Measurements from ENCODE around the gene FBLN1. TPM values are rescaled to one million over a fixed set of nuclear protein-coding genes. Genes with fewer than 3 reads are reported as not detected.

The FBLN1 gene
- total and polyA plus RNA-seq, 2 of the 8 experiments (the other 6 are each of a cell fraction or from before 2014, with no cell fraction given), result 159 to 168 TPM

- H3K4me3 ChIP-seq (ENCODE audit: extremely low read depth in 1 of 4, insufficient read depth in 2 of 4, low read depth in 3 of 4, low read length in 4 of 4), result no peak overlapping the region
- 91% methylated on average over 23 of the region's 23 CpGs; no CpG with 5 or more reads in 1 of the 2 experiments for WGBS, 2 experiments (ENCODE audit: extremely low coverage in 1 of 2, insufficient coverage in 1 of 2, insufficient read length in 1 of 2, insufficient replicate concordance in 2 of 2, low coverage in 1 of 2, low lambda C conversion rate in 2 of 2, missing lambda C conversion rate in 1 of 2)
- H3K4ac ChIP-seq (replicated peaks; ENCODE audit: insufficient read length, low read depth, low read length), result no peak overlapping the region
- no peak overlapping the region for H3K56ac ChIP-seq (replicated peaks; ENCODE audit: insufficient read length, low read depth, low read length)
- H4K5ac ChIP-seq (ENCODE audit: insufficient read length, low read depth, low read length), result no peak overlapping the region
- H2AK5ac ChIP-seq (ENCODE audit: low read depth, low read length), result 0 out of 2 replicates have a peak overlapping the region, but pooled peaks have one; percentile 57
- H3K4me2 ChIP-seq (ENCODE audit: insufficient read depth in 1 of 2, low read depth in 2 of 2, low read length in 2 of 2), result no peak overlapping the region
- H3K4me1 ChIP-seq (replicated peaks in 1 of 4; ENCODE audit: control insufficient read depth in 3 of 4, insufficient read depth in 4 of 4, low read length in 3 of 4), result no peaks in the 10 kb centered on the region
- H2BK12ac ChIP-seq (ENCODE audit: low read depth, low read length), result no peak overlapping the region
- no peak overlapping the region for H3K23ac ChIP-seq (ENCODE audit: insufficient read length)
- ChIA-PET POLR2A (ENCODE audit: partially characterized antibody) (interaction anchor here (0.6 kb wide), 1 partner anchor 337 kb away, joined by 5 read pairs; no protein-coding TSS in a partner anchor), CTCF (ENCODE audit: partially characterized antibody) (interaction anchor here (0.9 to 3.1 kb wide), 11 partner anchors 9 to 395 kb away, joined by 3 to 17 read pairs (median 4); no protein-coding TSS in a partner anchor)
- H2BK15ac ChIP-seq (ENCODE audit: low read length), result no peak overlapping the region
- H3K36me3 ChIP-seq (ENCODE audit: control insufficient read depth in 2 of 4, insufficient read depth in 4 of 4, low read length in 3 of 4), result 0 out of 8 replicates have a peak, but pooled peaks cover 0 to 3% (median 0%) of the 10 kb centered on the region in 4 experiments
- no peak overlapping the region for H2BK5ac ChIP-seq (ENCODE audit: low read depth, low read length)
- no peak overlapping the region for H3K27ac ChIP-seq (ENCODE audit: low read depth, low read length)
- no peak overlapping the region for H3K18ac ChIP-seq (ENCODE audit: extremely low read depth, low read length)
- no peak overlapping the region for H4K91ac ChIP-seq (replicated peaks; ENCODE audit: insufficient read length, low read length)
- no peak overlapping the region for H2BK120ac ChIP-seq (replicated peaks; ENCODE audit: low read depth, low read length)
- peaks cover 0 to 5% of the 10 kb centered on the region in 2 experiments; a peak in 2 of 4 replicates for H3K9me3 ChIP-seq (ENCODE audit: insufficient read depth in 2 of 2, low read depth in 1 of 2, low read length in 1 of 2)
- no peak for DNase-seq (ENCODE audit: low read depth in 1 of 2, low spot score in 2 of 2)
- no peaks in the 10 kb centered on the region for H3K79me2 ChIP-seq (ENCODE audit: control insufficient read depth in 1 of 2, insufficient read depth in 2 of 2, low read length in 2 of 2)
- H4K20me1 ChIP-seq (replicated peaks in 1 of 2; ENCODE audit: control insufficient read depth in 1 of 2, insufficient read depth in 2 of 2, low read length in 2 of 2), result peaks cover 0 to 1% of the 10 kb centered on the region in 2 experiments
- H3K23me2 ChIP-seq (ENCODE audit: low read depth, low read length), result no peaks in the 10 kb centered on the region
- H3K9ac ChIP-seq (replicated peaks in 1 of 4; ENCODE audit: extremely low read depth in 1 of 4, low read depth in 3 of 4, low read length in 3 of 4), result no peak overlapping the region
- H3K79me1 ChIP-seq (ENCODE audit: low read depth, low read length), result no peaks in the 10 kb centered on the region
- H3K14ac ChIP-seq (ENCODE audit: insufficient read length), result no peak overlapping the region
- no peak for FAIRE-seq
- no peaks in the 10 kb centered on the region for H3K27me3 ChIP-seq (replicated peaks in 1 of 4; ENCODE audit: control insufficient read depth in 3 of 4, extremely low read depth in 1 of 4, insufficient read depth in 3 of 4, low read length in 3 of 4)
- H4K8ac ChIP-seq (ENCODE audit: extremely low read depth, insufficient read depth, low read length), result no peak overlapping the region
- no peak overlapping the region for H2AFZ ChIP-seq (ENCODE audit: low read length)
- no peak overlapping the region for H2BK20ac ChIP-seq (ENCODE audit: low read length)
- TF ChIP-seq CHD2 (IDR thresholded peaks at IDR 0.05; ENCODE audit: low read length), result no peak
- no peak for TF ChIP-seq KDM1A (IDR thresholded peaks at IDR 0.05; ENCODE audit: borderline replicate concordance, low read length)
- no peak for TF ChIP-seq TEAD4 (IDR thresholded peaks at IDR 0.05; ENCODE audit: low read depth, low read length)
- no peak for TF ChIP-seq E2F6 (IDR thresholded peaks at IDR 0.05)
- no peak for TF ChIP-seq MAX (IDR thresholded peaks at IDR 0.05)
- TF ChIP-seq RNF2 (IDR thresholded peaks at IDR 0.05; ENCODE audit: borderline replicate concordance, low read depth, low read length, missing control alignments, poor library complexity, severe bottlenecking), result no peak
- TF ChIP-seq SAP30 (IDR thresholded peaks at IDR 0.05; ENCODE audit: insufficient read depth, insufficient replicate concordance, low read length), result no peak
- TF ChIP-seq POU5F1 (IDR thresholded peaks at IDR 0.05; ENCODE audit: low read depth, low read length), result no peak
- TF ChIP-seq NANOG (IDR thresholded peaks at IDR 0.05; ENCODE audit: insufficient read depth, low read depth, low read length, poor library complexity, severe bottlenecking), result no peak
- no peak for TF ChIP-seq HDAC2 (IDR thresholded peaks at IDR 0.05; ENCODE audit: borderline replicate concordance in 1 of 2, low read depth in 2 of 2, low read length in 2 of 2)
These were observed 71.5 kb downstream of the FBLN1 start for GRCh38 chr22:45574069-45574703.

All from H1 (cell line).